CD14-positive monocyte (primary cell): ENCODE results near the gene ACMSD. TPM values are rescaled to one million over a fixed set of nuclear protein-coding genes. Genes with fewer than 3 reads are reported as not detected.

ENCODE experiments used
- DNase-seq, 3 donors: peaks; one replicate each; pipeline ENCODE4 v3.0.0-alpha.2; 2011 to 2022
- H2AFZ ChIP-seq: 2 replicates; pipeline ENCODE4 v1.6.0; 2012; ENCODE audit warnings: mild to moderate bottlenecking, low read depth, low read length, inconsistent platforms; ENCODE audit not compliant: insufficient read depth, poor library complexity, severe bottlenecking
- H3K27ac ChIP-seq, 2 donors: 1 replicate in 1 of 2; 2 replicates in 1 of 2; pipeline ENCODE4 v1.5.1; 2012 to 2013; ENCODE audit warnings: low read length in 2 of 2, control low read depth in 1 of 2, inconsistent platforms in 1 of 2, low read depth in 1 of 2, mild to moderate bottlenecking in 1 of 2
- H3K27me3 ChIP-seq, 2 donors: one replicate each; pipeline versions ENCODE4 v1.6.0 to v1.6.1; 2011 to 2013; ENCODE audit warnings: low read length in 2 of 2; ENCODE audit not compliant: control insufficient read depth in 2 of 2, insufficient read depth in 2 of 2
- H3K36me3 ChIP-seq, 2 donors: replicated peaks in 1 of 2; 1 replicate in 1 of 2; 2 replicates in 1 of 2; pipeline versions ENCODE4 v1.5.1 to v1.6.1; 2012 to 2013; ENCODE audit warnings: low read length in 2 of 2, control low read depth in 1 of 2, inconsistent platforms in 1 of 2, mild to moderate bottlenecking in 1 of 2; ENCODE audit not compliant: insufficient read depth in 2 of 2, control insufficient read depth in 1 of 2
- H3K4me1 ChIP-seq, 2 donors: 1 replicate in 1 of 2; 2 replicates in 1 of 2; pipeline versions ENCODE4 v1.5.1 to v1.6.1; 2012 to 2013; ENCODE audit warnings: low read length in 2 of 2, control low read depth in 1 of 2, inconsistent platforms in 1 of 2, mild to moderate bottlenecking in 1 of 2, moderate library complexity in 1 of 2; ENCODE audit not compliant: insufficient read depth in 2 of 2, control insufficient read depth in 1 of 2
- H3K4me2 ChIP-seq: replicated peaks from 2 replicates; pipeline ENCODE3; 2012; ENCODE audit warnings: low read length, moderate library complexity, mild to moderate bottlenecking; ENCODE audit not compliant: poor library complexity, severe bottlenecking; ENCODE audit errors: extremely low read depth
- H3K4me3 ChIP-seq, 3 experiments: fragments of 200-600 bp in 1 of 3; sonication (generic) in 1 of 3; replicated peaks in 1 of 3; 1 replicate in 2 of 3; 2 replicates in 1 of 3; pipeline ENCODE4 v1.5.1; 2011 to 2013; ENCODE audit warnings: low read length in 3 of 3, mild to moderate bottlenecking in 3 of 3, control low read depth in 2 of 3, low read depth in 2 of 3, inconsistent platforms in 1 of 3, moderate library complexity in 1 of 3
- H3K79me2 ChIP-seq: 2 replicates; pipeline ENCODE4 v1.6.0; 2012; ENCODE audit warnings: mild to moderate bottlenecking, control low read depth, inconsistent platforms, low read length, moderate library complexity; ENCODE audit not compliant: insufficient read depth
- H3K9ac ChIP-seq: 2 replicates; pipeline ENCODE4 v1.6.0; 2017; ENCODE audit warnings: low read length, mild to moderate bottlenecking; ENCODE audit not compliant: insufficient read depth, poor library complexity, severe bottlenecking
- H3K9me3 ChIP-seq, 2 donors: replicated peaks in 1 of 2; 1 replicate in 1 of 2; 2 replicates in 1 of 2; pipeline versions ENCODE4 v1.5.1 to v1.6.1; 2012 to 2013; ENCODE audit warnings: low read length in 2 of 2, control low read depth in 1 of 2; ENCODE audit not compliant: control insufficient read depth in 1 of 2, insufficient read depth in 1 of 2
- H4K20me1 ChIP-seq: 2 replicates; pipeline ENCODE4 v1.6.0; 2012; ENCODE audit warnings: mild to moderate bottlenecking, low read length, control low read depth, moderate library complexity; ENCODE audit not compliant: insufficient read depth
- H3K27ac Mint-ChIP-seq, 7 donors: one replicate each; pipeline ENCODE4 v1.8.0; 2020; ENCODE audit warnings: mild to moderate bottlenecking in 7 of 7, mixed read lengths in 7 of 7, moderate library complexity in 6 of 7, inconsistent platforms in 2 of 7
- H3K27me3 Mint-ChIP-seq, 3 donors: one replicate each; pipeline ENCODE4 v1.8.0; 2021 to 2022; ENCODE audit warnings: low read depth in 3 of 3, mild to moderate bottlenecking in 3 of 3, mixed read lengths in 3 of 3, moderate library complexity in 3 of 3, inconsistent platforms in 1 of 3
- H3K36me3 Mint-ChIP-seq, 2 donors: one replicate each; pipeline ENCODE4 v1.8.0; 2020; ENCODE audit warnings: mixed read lengths in 2 of 2, inconsistent platforms in 1 of 2, mild to moderate bottlenecking in 1 of 2
- H3K4me1 Mint-ChIP-seq: one replicate; pipeline ENCODE4 v1.8.0; 2020; ENCODE audit warnings: mild to moderate bottlenecking, mixed read lengths
- H3K4me3 Mint-ChIP-seq, 2 donors: one replicate each; pipeline ENCODE4 v1.8.0; 2020; ENCODE audit warnings: mild to moderate bottlenecking in 2 of 2, mixed read lengths in 2 of 2, moderate library complexity in 1 of 2
- H3K9me3 Mint-ChIP-seq, 7 donors: one replicate each; pipeline ENCODE4 v1.8.0; 2020 to 2022; ENCODE audit warnings: mixed read lengths in 7 of 7, mild to moderate bottlenecking in 6 of 7, moderate library complexity in 6 of 7, inconsistent platforms in 2 of 7
- CTCF ChIP-seq: fragments of 200-600 bp; IDR thresholded peaks from one replicate; pipeline ENCODE4 v1.8.0; 2022; ENCODE audit warnings: antibody characterized with exemption, mild to moderate bottlenecking
- WGBS: methylation state at CpG from one replicate; pipeline ENCODE4 v1.1.5; 2013; ENCODE audit warnings: missing lambda C conversion rate; ENCODE audit not compliant: insufficient coverage; 5-methylcytosine and 5-hydroxymethylcytosine counted together
- intact Hi-C, 2 donors: fragments of 100-400 bp; cut with micrococcal nuclease; formaldehyde crosslinking; loops; one replicate each; pipeline versions ENCODE4 v1.15.0 to v1.15.1; 2023
- polyA plus RNA-seq, 3 donors: library from polyadenylated mRNA; depleted of rRNA in 1 of 3; unstranded in 2 of 3; stranded (reverse) in 1 of 3; fragments of 300-500 nt in 2 of 3; fragments of >200 nt in 1 of 3; fragmentation: Illumina TruSeq in 2 of 3; gene quantifications; 1 replicate in 2 of 3; 2 replicates in 1 of 3; pipeline ENCODE4 v1.2.3, GENCODE V29; 2012 to 2021

ACMSD gene
- polyA plus RNA-seq, 3 donors: not detected

DNA sequence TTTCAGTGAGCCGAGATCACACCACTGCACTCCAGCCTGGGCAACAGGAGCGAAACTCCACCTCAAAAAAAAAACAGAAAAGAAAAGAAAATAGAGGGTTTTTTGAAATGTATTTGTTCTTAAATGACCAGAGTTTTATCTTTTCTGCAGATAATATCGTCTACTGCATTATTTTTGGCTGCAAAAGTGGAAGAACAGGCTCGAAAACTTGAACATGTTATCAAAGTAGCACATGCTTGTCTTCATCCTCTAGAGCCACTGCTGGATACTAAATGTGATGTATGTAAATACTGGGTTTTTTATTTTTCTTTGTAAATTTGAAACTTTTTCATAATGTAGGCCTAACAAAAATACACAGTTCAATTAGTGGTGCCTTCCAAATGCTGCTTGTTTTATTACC is 98.3 kb downstream of the ACMSD start:
- H3K27ac ChIP-seq: peak overlapping the region in 1 of 2 donors; percentile 17
- no peak for DNase-seq
- no peaks in the 10 kb centered on the region for H3K27me3 Mint-ChIP-seq
- no peak overlapping the region for H2AFZ ChIP-seq
- H3K4me3 ChIP-seq: no peak overlapping the region
- H3K4me1 Mint-ChIP-seq: peaks cover 31% of the 10 kb centered on the region
- no peak overlapping the region for H3K9ac ChIP-seq
- H3K9me3 ChIP-seq: no peaks in the 10 kb centered on the region
- no peaks in the 10 kb centered on the region for H3K27me3 ChIP-seq
- H3K9me3 Mint-ChIP-seq: no peaks in the 10 kb centered on the region
- TF ChIP-seq CTCF: no peak
- H3K36me3 ChIP-seq: peaks cover 42 to 69% of the 10 kb centered on the region in 2 donors
- peak overlapping the region in 2 of 7 donors; percentile 6 to 54 for H3K27ac Mint-ChIP-seq
- H3K79me2 ChIP-seq: peaks cover 93% of the 10 kb centered on the region
- intact Hi-C loops: no loop called here
- H3K4me3 Mint-ChIP-seq: no peak overlapping the region
- H3K4me1 ChIP-seq: peaks cover 17% of the 10 kb centered on the region in 2 donors
- H3K4me2 ChIP-seq: no peak overlapping the region
- 96% methylated on average over 2 of the region's 4 CpGs for WGBS
- H4K20me1 ChIP-seq: peaks cover 89% of the 10 kb centered on the region
- peaks cover 38 to 51% of the 10 kb centered on the region in 2 donors for H3K36me3 Mint-ChIP-seq

DNA sequence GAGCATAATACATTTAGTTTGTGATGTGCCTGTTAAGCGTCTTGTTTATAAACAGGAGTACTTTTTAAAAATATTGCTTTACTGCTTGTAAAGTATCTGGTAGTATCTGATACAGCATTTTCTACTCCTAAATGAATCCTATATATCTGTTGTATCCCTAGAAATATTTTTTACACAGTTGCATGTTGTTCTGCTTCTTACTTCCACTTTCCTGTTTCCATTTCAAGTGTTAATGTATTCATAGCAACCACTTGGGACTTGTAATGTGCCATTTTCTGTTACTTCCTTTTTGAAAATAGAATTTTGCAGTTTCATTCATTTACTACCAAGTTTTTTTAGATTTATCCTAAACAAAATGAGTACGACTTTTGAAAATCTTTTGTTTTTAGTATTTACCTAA is 105.1 kb downstream of the ACMSD start:
- H2AFZ ChIP-seq: no peak overlapping the region
- H3K27me3 Mint-ChIP-seq: no peaks in the 10 kb centered on the region
- peaks cover 65% of the 10 kb centered on the region for H4K20me1 ChIP-seq
- H3K9me3 Mint-ChIP-seq: no peaks in the 10 kb centered on the region
- H3K4me1 Mint-ChIP-seq: peaks cover 18% of the 10 kb centered on the region
- H3K36me3 ChIP-seq: peaks cover 63 to 80% of the 10 kb centered on the region in 2 donors
- no CpG with 5 or more reads among the region's 2 CpGs for WGBS
- H3K27ac Mint-ChIP-seq: peak overlapping the region in 5 of 7 donors; percentile 79 to 90 (median 83)
- intact Hi-C loops: no loop called here
- DNase-seq: peak; percentile 27 to 45 (median 41)
- TF ChIP-seq CTCF: no peak
- peak overlapping the region in 1 of 2 donors; percentile 74 for H3K27ac ChIP-seq
- no peaks in the 10 kb centered on the region for H3K27me3 ChIP-seq
- H3K4me1 ChIP-seq: peaks cover 8 to 19% of the 10 kb centered on the region in 2 donors
- H3K9me3 ChIP-seq: no peaks in the 10 kb centered on the region
- H3K9ac ChIP-seq: no peak overlapping the region
- peaks cover 70% of the 10 kb centered on the region for H3K79me2 ChIP-seq
- peaks cover 49 to 72% of the 10 kb centered on the region in 2 donors for H3K36me3 Mint-ChIP-seq
- peak overlapping the region in 1 of 3 experiments; percentile 24 for H3K4me3 ChIP-seq
- peak overlapping the region; percentile 44 for H3K4me2 ChIP-seq
- peak overlapping the region in 1 of 2 donors; percentile 26 for H3K4me3 Mint-ChIP-seq
